Measurements from ENCODE around the gene TACC2. TPM values are rescaled to one million over a fixed set of nuclear protein-coding genes. Genes with fewer than 3 reads are reported as not detected.
A peak's percentile ranks its signal among the peaks of the same experiment; 100 is the strongest.

TACC2 gene
- total and polyA plus RNA-seq, 8 donors: 17.9 to 43.6 (median 23.6) TPM

- Histone ChIP-seq H3K4me3 (no peak overlapping the region), H3K27me3 (no peaks in the 10 kb centered on the region), H3K4me1 (no peaks in the 10 kb centered on the region), H3K9me3 (no peaks in the 10 kb centered on the region), H3K36me3 (no peaks in the 10 kb centered on the region), H3K27ac (no peak overlapping the region)
- FAIRE-seq (no peak), ATAC-seq (no peak), DNase-seq (no peak)
- intact Hi-C loops (cut with DNase I): loop anchor here in 1 of 3 donors (10.0 kb wide), 1 partner anchor 273 kb away; the partner anchor contains the start of gene DMBT1
- WGBS, 2 donors: 82 to 87% methylated on average over 5 of the region's 5 CpGs
- TF ChIP-seq CTCF (IDR thresholded peaks at IDR 0.05): no peak
These were observed 302.8 kb downstream of the TACC2 start for GRCh38 chr10:122291739-122292138.

GRCh38 chr10:122292376-122292775, 303.4 kb downstream of the TACC2 start:
- no peaks in the 10 kb centered on the region for H3K9me3 ChIP-seq
- no peak for TF ChIP-seq CTCF (IDR thresholded peaks at IDR 0.05)
- H3K27ac ChIP-seq: no peak overlapping the region
- no peak for DNase-seq
- intact Hi-C loops (cut with DNase I): loop anchor here in 1 of 3 donors (10.0 kb wide), 1 partner anchor 272 kb away; the partner anchor contains the start of gene DMBT1
- no peaks in the 10 kb centered on the region for H3K4me1 ChIP-seq
- H3K4me3 ChIP-seq: no peak overlapping the region
- no peaks in the 10 kb centered on the region for H3K27me3 ChIP-seq
- no peaks in the 10 kb centered on the region for H3K36me3 ChIP-seq
- WGBS, 2 donors: 76 to 92% methylated on average over 3 of the region's 3 CpGs
- ATAC-seq: no peak
- no peak for FAIRE-seq

GRCh38 chr10:122293156-122293960, 304.4 kb downstream of the TACC2 start:
- peak in 1 of 4 donors; percentile 35 for ATAC-seq
- intact Hi-C loops (cut with DNase I): loop anchor here in 1 of 3 donors (10.0 kb wide), 1 partner anchor 271 kb away; the partner anchor contains the start of gene DMBT1
- FAIRE-seq: no peak

GRCh38 chr10:122293961-122294380, 305.0 kb downstream of the TACC2 start:
- FAIRE-seq (no peak), ATAC-seq (no peak), DNase-seq (no peak)
- TF ChIP-seq CTCF (IDR thresholded peaks at IDR 0.05): no peak
- WGBS, 2 donors: 57 to 65% methylated on average over 4 of the region's 4 CpGs
- Histone ChIP-seq H3K4me3 (no peak overlapping the region), H3K9me3 (no peaks in the 10 kb centered on the region), H3K36me3 (no peaks in the 10 kb centered on the region), H3K4me1 (no peaks in the 10 kb centered on the region), H3K27me3 (no peaks in the 10 kb centered on the region), H3K27ac (no peak overlapping the region)
- intact Hi-C loops (cut with DNase I): loop anchor here in 1 of 3 donors (2.0 to 10.0 kb wide), 2 partner anchors 139 to 271 kb away; partner anchors contain the start of gene DMBT1

More at GRCh38 chr10:122293156-122293960, 304.4 kb downstream of the TACC2 start:
- no peaks in the 10 kb centered on the region for H3K9me3 ChIP-seq
- no peaks in the 10 kb centered on the region for H3K4me1 ChIP-seq
- H3K27me3 ChIP-seq: no peaks in the 10 kb centered on the region
- no peak for DNase-seq
- no peak for TF ChIP-seq CTCF (IDR thresholded peaks at IDR 0.05)
- H3K4me3 ChIP-seq: no peak overlapping the region
- WGBS, 2 donors: 69 to 80% methylated on average over 10 of the region's 10 CpGs
- H3K27ac ChIP-seq: no peak overlapping the region
- no peaks in the 10 kb centered on the region for H3K36me3 ChIP-seq

All from pancreas (tissue), 10 donors.